ENCODE results near the gene TEX36.
A peak's percentile ranks its signal among the peaks of the same experiment; 100 is the strongest.
"Not testable (repeated sequence)": the region's sequence is repeated elsewhere in the genome, so short reads cannot be mapped to it uniquely, and the experiment has no call there.

The TEX36 gene, protein sequence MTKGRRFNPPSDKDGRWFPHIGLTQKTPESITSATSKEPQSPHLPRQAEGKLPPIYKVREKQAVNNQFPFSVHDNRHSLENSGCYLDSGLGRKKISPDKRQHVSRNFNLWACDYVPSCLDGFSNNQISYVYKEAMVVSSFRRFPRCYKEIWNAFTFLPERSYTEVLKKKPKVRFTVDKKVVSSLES

DNA sequence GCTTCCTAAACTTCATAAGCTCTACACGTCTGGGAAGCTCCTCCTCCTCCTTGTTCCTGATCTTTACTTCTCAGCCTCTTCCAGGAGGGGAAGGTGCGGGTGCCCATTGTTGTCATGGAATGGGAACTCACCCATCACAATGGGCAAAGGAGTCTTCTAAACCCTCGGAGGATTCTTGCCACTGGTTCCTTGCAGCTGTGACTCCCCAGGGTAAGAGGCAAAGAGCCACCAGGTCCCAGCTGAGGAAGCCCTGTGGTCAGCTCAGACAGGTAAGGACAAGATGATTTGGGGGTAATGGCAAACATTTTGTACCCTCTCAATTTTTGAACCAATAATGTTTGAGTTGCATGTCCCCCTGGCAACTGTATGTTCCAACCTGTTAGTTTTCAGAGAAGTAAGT lies at the start of gene TEX36:
TEX36 (minus strand) TSS at position 101 of the 400 bp plus-strand sequence. CDS start 174 bp downstream, outside the sequence.
- ATAC-seq: no peak

DNA sequence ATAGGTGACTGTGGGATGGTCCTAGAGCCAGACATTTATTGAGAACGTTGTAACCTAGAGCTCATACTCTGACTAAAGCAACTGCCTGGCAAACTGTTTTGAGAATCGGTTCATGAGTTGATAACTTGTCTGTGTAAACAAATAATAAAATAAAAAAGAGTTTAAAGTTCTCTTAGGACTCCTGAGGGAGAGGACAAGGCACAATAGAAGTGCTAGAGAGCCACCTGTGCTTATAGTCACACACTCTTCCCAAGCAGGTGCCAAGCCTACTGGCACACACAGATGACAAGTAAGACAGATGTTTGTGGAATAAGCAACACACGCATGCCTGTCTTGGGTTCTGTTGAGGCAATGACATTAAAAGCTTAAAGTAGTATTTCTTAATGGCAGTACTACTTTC lies 44.5 kb upstream of the TEX36 start:
- ATAC-seq: no peak

DNA sequence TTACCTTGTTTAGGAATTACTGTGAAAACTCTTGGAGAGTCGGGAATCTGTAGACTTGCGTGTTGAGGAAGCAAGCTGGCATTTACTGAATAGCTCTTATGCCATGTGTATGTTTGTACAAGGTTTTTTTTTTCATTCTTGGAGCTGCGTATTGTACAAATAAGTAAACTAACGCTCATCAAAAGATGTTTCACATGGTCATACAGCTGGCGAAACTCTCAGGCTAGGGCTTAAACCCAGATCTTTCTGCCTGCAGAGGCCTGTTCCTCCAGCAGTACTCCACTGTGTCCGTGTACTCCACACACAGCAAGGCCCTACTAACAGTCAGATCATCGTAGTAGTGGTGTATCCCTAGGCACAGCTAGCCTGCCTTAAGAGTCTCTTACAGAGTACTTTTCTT lies 44.0 kb upstream of the TEX36 start:
- no peak for ATAC-seq

DNA sequence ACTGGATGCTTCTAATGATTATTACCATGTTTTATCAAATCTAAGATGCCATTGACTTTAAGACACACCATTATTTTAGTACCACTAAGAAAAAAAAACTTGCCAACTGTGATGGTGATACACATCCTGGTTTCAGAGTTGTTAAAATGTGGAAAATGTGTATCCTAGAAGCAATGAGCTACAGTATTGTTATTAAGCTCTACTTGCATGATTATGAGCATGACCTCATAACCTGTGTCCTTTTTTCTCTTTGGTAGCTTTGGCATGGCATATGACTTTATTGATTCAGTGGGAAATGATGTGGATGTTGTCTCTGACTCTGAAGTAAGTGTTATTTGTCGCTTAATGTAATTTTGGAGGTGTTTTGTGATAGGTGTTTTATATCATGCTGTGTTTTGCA lies 39.8 kb upstream of the TEX36 start:
- ATAC-seq: no peak

DNA sequence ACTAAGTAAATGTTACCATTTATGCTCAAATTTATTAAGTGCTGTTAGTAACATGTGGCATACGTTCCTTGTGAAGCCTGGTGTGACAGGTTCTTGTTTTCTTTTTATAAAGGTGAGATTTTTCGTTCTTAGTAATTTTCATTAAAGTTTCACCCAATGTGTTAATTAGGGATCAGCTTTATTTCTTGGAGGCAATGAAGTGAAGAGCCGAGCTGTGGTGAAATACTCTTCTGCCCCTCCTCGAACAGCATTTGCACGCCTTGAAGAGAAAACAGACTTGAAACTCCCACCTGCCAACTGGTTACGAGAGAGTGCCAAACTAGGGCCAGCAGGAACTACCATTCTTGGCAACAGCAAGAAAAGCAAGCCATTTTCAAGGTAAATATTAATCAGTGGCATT lies 38.1 kb upstream of the TEX36 start:
- no peak for ATAC-seq

DNA sequence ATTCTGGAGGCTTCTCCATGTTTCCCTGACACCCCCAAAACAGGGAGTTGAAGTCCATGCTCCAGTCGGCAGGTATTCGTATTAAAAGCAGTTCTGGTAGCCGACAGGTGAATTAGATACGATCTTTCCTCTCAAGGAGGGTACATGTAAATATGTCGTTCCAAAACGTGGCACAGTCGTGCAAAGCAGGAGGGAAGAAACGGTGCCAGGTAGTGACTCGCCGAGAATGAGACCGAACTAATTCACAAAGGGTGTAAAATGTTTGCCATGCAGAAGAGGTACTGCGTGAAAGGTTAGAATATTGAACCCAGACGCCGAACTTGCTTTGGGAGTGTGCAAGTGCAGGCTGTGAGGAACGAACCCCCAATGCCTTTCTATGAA lies 37.0 kb upstream of the TEX36 start:
- no peak for ATAC-seq

DNA sequence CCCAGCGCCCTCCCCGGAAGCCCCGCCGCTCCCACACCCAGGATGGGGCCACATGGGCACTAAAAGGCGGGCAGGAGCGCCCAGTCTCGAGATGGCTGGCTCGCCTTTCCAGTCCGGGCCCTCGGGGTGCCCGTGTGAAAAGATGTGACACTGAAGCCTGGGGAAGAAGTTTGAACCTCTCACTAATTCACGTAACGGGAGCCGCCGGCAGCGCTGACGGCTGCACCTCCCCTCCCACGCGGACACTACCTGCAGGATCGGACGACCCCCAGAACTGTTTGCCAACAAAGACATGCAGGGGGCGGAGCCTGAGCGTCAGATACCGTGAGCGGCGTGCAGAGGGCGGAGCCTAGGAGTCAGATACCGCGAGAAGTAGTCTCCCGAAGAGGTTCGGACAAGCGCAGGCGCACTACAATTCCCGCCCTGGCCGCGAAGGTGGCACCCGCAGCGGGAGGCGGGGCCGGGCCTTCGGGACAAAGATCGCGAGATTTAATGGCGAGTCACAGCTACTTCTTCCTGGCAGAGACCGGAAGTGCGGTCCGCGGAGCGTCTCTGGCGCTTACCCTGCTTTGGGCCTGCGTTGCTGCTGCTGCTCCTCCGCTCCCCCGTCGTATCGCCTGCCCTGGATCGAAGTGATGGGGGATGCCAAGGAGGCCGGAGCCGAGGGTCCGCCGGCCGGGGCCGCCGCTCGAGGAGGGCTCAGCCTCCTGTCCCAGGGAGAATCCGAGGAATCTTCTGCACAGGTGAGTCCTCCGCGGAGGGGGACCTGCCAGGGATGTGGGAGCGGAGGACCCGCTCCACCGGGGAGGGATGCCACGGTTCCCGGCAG lies 36.4 kb upstream of the TEX36 start, which contains the start of gene EDRF1:
EDRF1 (plus strand) TSS at position 537 of the 829 bp plus-strand sequence; CDS start at position 636, 99 bp downstream.
- ATAC-seq: peak; percentile 93

DNA sequence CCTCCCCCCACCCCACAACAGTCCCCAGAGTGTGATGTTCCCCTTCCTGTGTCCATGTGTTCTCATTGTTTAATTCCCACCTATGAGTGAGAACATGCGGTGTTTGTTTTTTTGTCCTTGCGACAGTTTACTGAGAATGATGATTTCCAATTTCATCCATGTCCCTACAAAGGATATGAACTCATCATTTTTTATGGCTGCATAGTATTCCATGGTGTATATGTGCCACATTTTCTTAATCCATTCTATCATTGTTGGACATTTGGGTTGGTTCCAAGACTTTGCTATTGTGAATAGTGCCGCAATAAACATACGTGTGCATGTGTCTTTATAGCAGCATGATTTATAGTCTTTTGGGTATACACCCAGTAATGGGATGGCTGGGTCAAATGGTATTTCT lies 31.8 kb upstream of the TEX36 start:
- ATAC-seq: not testable (repeated sequence)

DNA sequence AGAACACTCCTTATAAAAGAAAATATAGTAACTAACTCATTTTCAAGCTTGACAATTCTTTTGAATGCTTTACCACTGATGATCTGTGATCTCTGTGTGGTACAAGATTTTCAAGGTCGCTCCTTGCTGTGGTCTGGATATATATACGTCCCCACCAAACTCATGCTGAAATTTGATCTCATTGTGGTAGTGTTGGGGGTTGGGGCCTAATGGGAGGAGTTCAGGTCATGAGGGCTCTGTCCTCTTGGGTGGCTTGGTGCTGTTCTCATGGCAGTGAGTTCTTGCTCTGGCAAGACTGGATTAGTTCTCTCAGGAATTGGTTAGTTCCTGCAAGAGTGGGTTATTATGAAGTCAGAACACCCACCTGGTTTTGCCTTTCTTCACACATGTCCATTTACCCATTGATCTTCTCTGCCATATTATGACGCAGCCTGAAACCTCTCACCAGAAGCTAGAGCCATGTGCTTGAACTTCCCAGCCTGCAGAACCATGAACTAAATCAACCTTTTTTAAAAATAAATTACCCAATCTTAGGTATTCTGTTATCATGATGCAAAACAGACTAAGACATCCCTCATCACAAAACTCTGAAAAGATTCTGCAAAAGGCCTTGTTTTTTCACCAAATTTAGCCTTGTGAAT lies 28.3 kb upstream of the TEX36 start:
- no peak for ATAC-seq

DNA sequence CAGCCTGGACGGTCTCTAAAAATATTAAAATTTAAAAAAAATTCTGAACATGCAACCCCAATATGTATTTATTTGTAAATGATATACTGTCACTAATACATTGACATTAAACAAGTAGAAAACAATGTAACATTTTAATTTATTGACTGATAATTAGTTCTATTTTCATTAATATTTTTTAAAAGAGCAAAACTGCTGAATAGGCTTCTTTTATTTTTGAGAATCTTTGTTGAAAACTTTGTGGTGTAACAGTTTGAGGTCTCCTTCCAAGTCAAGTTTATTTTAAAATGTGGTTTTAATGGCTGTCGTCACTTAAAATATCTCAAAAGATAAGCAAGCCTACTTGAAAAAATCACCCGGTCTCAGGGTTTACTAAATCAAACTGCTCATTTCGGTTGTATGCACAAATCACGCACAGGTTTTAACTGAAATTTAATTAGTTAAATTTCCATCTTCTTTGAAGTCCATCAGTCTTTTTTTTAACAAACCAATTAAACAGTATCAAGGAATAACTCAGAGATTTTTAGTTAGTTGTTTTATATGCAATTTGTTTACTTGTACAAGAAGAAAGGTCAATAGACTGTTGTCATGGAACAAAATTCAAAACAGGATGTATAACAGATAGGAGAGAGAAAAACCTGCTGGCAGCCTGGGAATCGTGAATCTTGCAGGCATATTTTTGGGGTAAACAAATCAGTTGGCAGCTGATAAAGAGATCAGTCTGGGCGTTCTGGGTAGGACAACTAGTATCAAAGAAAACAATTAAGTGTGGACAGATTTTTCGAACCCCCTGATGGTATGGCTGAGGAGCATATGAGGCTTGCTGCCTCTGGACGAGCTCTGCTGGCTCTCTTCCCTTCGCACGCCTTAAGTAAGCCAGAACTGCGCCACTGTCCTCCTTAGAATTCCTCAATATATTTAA lies 26.9 kb upstream of the TEX36 start:
- ATAC-seq: no peak

DNA sequence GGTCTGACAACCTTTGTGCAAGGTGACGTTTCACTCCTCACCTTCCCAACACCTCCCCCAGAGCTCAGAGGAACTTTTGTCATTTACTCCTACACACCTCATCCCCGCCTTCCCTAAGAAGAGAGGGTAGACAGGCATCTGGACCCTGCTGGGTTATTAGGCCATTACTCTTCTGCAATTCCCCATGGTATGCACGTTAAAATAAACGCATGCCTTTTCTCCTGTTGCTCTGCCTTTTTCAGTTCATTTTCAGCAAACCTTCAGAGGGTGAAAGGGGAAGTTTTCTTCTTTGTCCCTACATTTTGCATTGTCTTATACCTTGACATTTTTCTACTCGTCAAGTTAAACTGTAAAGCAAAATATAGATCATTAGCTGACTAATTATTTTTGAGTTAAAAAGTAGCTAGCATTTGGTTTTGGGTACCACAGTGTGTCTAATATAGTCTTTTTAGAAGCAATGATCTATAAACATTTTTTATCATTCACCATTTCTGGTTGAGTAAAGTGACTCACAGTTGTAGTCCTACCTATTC lies 26.1 kb upstream of the TEX36 start:
- no peak for ATAC-seq

DNA sequence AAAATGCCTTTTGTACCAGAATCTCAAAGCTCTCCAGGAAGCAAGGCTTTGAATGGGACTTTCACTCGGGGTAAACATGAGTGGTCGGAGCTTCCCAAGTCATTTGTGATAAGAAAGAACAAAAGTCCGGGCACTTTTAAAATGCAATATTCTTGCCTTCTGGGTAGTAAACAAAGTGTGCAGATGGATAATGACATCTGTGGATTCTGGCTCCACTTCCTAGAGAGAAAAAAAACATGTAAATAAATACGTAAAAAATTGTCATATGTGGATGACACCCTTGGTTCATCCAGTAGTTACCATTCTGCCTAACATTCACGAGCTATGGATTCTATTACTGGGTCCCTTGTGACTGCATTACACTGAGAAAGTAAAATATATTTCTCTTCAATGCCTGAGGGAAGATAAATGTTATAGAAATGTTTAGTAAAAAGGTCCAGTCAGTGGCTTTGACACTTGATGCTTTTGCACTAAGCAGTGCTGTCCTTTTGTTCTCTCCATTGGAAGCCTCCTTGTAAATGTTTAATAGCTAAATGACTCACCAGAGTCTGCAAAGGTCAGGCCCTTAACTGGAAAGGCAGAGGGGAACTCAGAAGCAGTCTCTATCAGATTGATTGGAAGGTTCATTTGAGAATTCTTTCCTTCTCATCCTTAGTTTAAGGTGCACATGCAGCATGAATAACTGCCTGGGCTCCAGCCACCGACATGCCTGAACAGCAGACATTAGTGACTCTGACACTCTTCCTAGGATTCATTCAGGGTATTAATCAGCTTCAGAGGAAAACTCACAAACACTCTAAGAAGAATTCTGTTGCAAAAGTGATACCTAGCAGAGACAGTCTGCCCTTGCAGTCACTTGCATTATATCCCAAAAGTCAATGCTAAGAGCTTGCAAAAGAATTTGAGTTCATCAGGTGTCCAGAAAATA lies 24.8 kb upstream of the TEX36 start:
- no peak for ATAC-seq

DNA sequence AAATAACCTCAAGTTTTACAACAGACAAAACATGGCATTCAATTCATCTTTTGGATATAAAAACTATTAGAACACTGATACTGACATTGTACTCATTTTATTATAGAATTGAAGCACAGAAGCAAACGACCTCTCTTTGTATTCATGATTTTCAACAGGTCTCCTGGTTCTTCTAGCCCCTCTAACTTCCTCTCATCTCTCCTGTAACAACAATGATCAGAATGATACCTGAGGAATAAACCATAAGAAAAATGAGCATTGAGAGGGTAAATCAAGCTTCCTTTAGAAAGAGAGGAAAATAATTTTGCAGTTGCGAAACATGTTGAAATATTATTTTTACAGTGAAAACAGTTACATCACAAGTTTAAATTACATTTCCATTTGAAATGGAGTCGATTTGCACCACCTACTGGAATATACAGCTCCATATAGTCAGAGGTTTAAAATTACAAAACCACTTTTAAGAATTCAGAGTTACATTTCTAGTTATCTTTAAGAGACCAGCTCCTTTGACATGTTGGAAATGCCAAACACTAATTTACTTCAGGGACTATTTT lies 17.5 kb upstream of the TEX36 start:
- no peak for ATAC-seq

DNA sequence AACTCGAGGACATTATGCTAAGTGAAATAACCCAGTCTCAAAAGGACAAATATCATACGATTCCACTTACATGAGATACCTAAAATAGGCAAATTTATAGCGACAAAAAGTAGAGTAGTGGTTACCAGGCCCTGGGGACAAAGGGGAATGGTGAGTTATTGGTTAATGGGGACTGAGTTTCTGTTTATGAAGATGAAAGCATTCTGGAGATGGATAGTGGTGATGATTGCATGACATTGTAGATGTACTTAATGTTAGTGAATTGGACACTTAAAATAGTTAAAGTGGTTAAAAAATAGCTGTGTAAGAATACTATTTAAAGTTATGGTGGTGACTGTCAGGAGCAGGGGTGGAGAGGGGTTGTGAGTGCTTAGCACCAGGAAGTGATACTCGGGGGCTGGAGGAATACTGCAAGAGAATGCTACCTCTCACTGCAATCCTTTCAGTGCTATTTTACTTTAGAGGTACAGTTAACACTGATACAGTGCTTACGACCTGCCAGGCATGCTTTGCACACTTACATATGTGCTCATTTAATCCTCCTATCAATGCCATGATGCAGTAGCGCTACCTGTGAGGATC lies 16.7 kb upstream of the TEX36 start:
- ATAC-seq: no peak

DNA sequence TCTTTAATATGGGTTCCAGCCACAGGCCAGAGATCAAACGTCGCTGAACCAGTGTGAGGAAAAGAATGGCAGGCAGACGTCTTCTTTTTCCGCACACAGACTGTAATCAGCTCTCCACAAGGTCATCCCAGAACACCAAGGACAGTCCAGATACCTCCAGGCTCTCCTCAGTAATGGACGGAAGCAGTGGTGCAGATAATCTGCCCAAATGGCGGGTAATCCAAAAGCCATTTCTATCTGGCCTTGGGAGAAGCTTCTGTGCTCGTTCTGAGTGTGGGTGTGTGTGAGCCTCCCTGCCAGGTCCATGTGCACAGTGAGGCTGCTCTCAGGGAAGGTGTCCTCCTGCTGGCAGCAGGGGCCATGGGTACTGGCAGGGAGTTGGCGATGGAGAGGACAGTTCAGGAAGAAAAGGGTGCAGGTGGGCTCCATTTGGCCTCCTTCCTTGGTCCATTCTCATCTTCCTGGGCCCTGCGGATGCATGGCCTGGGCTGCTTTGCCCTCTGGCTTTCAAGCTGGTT lies 15.6 kb upstream of the TEX36 start:
- ATAC-seq: no peak

DNA sequence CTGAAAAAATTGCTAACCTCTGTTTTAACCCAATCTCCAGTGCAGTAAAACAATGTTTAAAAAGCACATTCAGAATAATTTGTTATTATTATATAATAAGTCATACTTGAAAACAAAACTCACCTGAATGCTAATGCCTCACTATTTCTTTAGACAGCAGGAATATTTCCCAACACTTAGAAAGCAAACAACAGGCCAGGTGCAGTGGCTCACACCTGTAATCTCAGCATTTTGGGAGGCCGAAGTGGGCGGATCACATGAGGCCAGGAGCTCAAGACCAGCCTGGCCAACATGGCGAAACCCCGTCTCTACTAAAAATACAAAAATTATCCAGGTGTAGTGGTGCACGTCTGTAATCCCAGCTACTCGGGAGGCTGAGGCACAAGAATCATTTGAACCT lies 13.9 kb upstream of the TEX36 start:
- not testable (repeated sequence) for ATAC-seq

DNA sequence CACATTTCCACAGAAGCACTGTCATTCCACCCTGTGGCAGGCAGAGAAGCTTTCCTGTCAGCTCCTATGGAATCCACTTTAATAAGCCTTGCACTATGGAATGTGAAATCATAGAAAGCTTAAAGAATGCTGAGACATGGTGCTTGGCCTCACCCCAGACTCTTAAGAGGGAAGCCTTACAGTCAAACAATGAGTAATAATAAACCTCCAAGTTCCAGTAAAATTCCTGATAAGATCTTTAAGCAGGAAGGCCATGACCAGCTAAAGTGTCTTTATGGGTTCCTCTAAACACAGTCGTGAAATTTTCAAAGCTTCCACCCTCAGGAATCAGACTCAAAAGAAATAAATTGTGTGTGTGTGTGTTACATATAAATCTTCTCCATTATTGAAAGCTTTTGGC lies 11.9 kb upstream of the TEX36 start:
- no peak for ATAC-seq

DNA sequence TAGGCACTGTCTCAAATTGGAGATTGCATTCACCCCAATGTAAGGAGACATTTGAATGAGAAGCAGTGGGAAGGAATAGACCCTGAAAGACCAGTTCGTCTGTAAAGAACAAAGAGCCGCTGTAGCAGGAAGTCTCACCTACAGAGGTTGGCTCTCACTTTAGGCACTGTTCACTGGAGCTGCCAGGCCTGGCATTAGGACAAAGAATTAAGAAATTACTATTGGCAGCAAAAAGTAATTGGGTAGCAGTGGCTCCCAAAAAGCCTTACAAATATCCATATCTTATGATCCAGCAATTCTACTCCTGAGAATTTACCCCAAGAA lies 10.5 kb upstream of the TEX36 start:
- ATAC-seq: no peak

DNA sequence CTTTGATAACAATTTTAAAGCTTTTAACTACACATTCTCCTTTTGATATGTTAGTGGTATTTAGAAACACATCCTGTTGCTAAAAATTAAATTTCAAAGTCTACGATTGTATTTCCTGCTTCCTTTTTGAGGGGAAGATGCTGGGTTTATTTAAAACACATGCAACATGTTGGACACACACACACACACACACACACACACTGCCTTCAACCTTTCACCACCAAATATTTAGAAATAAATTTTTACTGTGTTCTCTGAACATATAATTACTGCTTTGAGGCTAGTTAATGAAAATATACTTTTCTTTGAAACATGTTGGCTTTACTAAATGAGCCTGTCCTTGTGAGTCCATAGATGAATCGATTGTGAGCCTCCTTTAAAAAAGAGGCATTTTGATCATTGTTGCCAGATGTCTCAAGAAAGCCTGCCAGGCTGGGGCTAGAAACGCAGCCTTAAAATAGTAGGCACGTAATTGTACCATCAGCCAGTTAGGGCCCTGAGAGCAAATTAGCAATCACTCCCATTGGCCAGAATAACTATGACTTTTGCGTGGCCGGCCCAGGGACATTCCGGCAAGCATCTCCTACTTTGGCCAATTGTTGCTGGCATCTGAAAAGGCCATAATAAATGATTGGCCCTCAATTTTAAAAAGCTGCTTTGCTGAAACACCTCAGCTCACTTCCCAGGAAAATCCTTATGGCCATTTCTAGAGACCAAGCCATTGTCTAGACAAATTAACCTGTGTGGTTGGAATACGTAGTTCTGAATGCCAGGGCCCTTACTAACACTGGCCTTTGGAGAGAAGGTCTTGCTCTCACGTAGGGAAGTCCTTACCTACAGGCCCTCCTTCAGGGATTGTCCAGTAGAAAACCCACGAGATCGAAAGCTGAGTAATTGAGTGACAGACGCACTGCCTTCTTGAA lies 9.9 kb upstream of the TEX36 start:
- no peak for ATAC-seq
